ENCODE results near the gene ASPM. TPM values are rescaled to one million over a fixed set of nuclear protein-coding genes. Genes with fewer than 3 reads are reported as not detected.

Gene ASPM
- total RNA-seq, 1 experiment from 2014 or later = 29.9 TPM

GRCh38 chr1:197080323-197080722 lies 66.1 kb downstream of the ASPM start:
- BruUV-seq (replicated peaks) = no TSS peak
- ChIA-PET CTCF (no interaction called here), POLR2A (no interaction called here), RAD21 (ENCODE audit: low non-redundant PET in 1 of 2, low total read pairs in 2 of 2, uncharacterized antibody in 2 of 2, unreplicated experiment in 2 of 2) (no interaction called here)
- Histone ChIP-seq H4K20me1 (ENCODE audit: insufficient read depth) (no peaks in the 10 kb centered on the region), H3K9me3 (ENCODE audit: control insufficient read depth in 1 of 2, insufficient read depth in 1 of 2, low read depth in 1 of 2, low read length in 2 of 2) (peaks cover 0 to 5% of the 10 kb centered on the region in 2 experiments; a peak in 1 of 4 replicates), H3K9me2 (ENCODE audit: insufficient read depth) (no peaks in the 10 kb centered on the region), H3K36me3 (ENCODE audit: control insufficient read depth in 1 of 2, insufficient read depth in 2 of 2, low read length in 2 of 2) (peaks cover 18 to 26% of the 10 kb centered on the region in 2 experiments), H3K4me3 (replicated peaks in 1 of 2; ENCODE audit: low read depth in 1 of 2, low read length in 2 of 2) (no peak overlapping the region), H3K27ac (ENCODE audit: low read depth, low read length) (no peak overlapping the region), H3K27me3 (ENCODE audit: insufficient read depth, low read length) (no peaks in the 10 kb centered on the region), H3K4me2 (ENCODE audit: low read length) (no peak overlapping the region), H3K9ac (ENCODE audit: low read length) (no peak overlapping the region), H3K4me1 (ENCODE audit: control insufficient read depth in 1 of 2, insufficient read depth in 2 of 2, low read length in 2 of 2) (no peaks in the 10 kb centered on the region), H2AFZ (ENCODE audit: low read depth, low read length, poor library complexity, severe bottlenecking) (no peak overlapping the region), H3K79me2 (ENCODE audit: insufficient read depth, low read length) (no peaks in the 10 kb centered on the region)
- DNase-seq (ENCODE audit: low read depth, low spot score) (no peak), ATAC-seq (no peak)
- no peak for TF ChIP-seq SIN3A (IDR thresholded peaks at IDR 0.05; ENCODE audit: low read depth)
- no peak for TF ChIP-seq YY1 (IDR thresholded peaks at IDR 0.05; ENCODE audit: extremely low read depth, insufficient replicate concordance, low read depth, low read length)
- TF ChIP-seq ATF3 (IDR thresholded peaks at IDR 0.05) = no peak
- TF ChIP-seq, protein P1, sequence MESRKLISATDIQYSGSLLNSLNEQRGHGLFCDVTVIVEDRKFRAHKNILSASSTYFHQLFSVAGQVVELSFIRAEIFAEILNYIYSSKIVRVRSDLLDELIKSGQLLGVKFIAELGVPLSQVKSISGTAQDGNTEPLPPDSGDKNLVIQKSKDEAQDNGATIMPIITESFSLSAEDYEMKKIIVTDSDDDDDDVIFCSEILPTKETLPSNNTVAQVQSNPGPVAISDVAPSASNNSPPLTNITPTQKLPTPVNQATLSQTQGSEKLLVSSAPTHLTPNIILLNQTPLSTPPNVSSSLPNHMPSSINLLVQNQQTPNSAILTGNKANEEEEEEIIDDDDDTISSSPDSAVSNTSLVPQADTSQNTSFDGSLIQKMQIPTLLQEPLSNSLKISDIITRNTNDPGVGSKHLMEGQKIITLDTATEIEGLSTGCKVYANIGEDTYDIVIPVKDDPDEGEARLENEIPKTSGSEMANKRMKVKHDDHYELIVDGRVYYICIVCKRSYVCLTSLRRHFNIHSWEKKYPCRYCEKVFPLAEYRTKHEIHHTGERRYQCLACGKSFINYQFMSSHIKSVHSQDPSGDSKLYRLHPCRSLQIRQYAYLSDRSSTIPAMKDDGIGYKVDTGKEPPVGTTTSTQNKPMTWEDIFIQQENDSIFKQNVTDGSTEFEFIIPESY (IDR thresholded peaks at IDR 0.05; ENCODE audit: extremely low read depth, insufficient replicate concordance, low read length) = no peak
- no peak for TF ChIP-seq ZFX (IDR thresholded peaks at IDR 0.05)
- TF ChIP-seq, protein P2, sequence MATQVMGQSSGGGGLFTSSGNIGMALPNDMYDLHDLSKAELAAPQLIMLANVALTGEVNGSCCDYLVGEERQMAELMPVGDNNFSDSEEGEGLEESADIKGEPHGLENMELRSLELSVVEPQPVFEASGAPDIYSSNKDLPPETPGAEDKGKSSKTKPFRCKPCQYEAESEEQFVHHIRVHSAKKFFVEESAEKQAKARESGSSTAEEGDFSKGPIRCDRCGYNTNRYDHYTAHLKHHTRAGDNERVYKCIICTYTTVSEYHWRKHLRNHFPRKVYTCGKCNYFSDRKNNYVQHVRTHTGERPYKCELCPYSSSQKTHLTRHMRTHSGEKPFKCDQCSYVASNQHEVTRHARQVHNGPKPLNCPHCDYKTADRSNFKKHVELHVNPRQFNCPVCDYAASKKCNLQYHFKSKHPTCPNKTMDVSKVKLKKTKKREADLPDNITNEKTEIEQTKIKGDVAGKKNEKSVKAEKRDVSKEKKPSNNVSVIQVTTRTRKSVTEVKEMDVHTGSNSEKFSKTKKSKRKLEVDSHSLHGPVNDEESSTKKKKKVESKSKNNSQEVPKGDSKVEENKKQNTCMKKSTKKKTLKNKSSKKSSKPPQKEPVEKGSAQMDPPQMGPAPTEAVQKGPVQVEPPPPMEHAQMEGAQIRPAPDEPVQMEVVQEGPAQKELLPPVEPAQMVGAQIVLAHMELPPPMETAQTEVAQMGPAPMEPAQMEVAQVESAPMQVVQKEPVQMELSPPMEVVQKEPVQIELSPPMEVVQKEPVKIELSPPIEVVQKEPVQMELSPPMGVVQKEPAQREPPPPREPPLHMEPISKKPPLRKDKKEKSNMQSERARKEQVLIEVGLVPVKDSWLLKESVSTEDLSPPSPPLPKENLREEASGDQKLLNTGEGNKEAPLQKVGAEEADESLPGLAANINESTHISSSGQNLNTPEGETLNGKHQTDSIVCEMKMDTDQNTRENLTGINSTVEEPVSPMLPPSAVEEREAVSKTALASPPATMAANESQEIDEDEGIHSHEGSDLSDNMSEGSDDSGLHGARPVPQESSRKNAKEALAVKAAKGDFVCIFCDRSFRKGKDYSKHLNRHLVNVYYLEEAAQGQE (IDR thresholded peaks at IDR 0.05; ENCODE audit: low read depth) = no peak
- no peak for TF ChIP-seq ELF1 (IDR thresholded peaks at IDR 0.05; ENCODE audit: borderline replicate concordance, low read depth)
- no peak for TF ChIP-seq TCF7L2 (IDR thresholded peaks at IDR 0.05; ENCODE audit: borderline replicate concordance, extremely low read depth, insufficient read depth, insufficient read length)
- no peak for TF ChIP-seq POLR2A (IDR thresholded peaks at IDR 0.05; ENCODE audit: borderline replicate concordance, extremely low read depth, insufficient read depth, insufficient read length)
- TF ChIP-seq CBX3 (IDR thresholded peaks at IDR 0.05; ENCODE audit: low read depth) = no peak
- no peak for TF ChIP-seq EGR1 (IDR thresholded peaks at IDR 0.05; ENCODE audit: low read depth)
- TF ChIP-seq SP1 (IDR thresholded peaks at IDR 0.05; ENCODE audit: low read depth) = no peak
- no peak for TF ChIP-seq POLR2AphosphoS5 (IDR thresholded peaks at IDR 0.05; ENCODE audit: low read depth, low read length)
- no peak for TF ChIP-seq RAD21 (IDR thresholded peaks at IDR 0.05; ENCODE audit: low read depth)
- TF ChIP-seq EZH2 (IDR thresholded peaks at IDR 0.05) = no peak
- TF ChIP-seq ZNF274 (IDR thresholded peaks at IDR 0.05; ENCODE audit: low read depth, low read length) = no peak
- TF ChIP-seq JUND (IDR thresholded peaks at IDR 0.05) = no peak
- no peak for TF ChIP-seq CEBPB (IDR thresholded peaks at IDR 0.05; ENCODE audit: low read depth)
- no peak for TF ChIP-seq FOSL1 (IDR thresholded peaks at IDR 0.05; ENCODE audit: low read depth)
- TF ChIP-seq, protein P3, sequence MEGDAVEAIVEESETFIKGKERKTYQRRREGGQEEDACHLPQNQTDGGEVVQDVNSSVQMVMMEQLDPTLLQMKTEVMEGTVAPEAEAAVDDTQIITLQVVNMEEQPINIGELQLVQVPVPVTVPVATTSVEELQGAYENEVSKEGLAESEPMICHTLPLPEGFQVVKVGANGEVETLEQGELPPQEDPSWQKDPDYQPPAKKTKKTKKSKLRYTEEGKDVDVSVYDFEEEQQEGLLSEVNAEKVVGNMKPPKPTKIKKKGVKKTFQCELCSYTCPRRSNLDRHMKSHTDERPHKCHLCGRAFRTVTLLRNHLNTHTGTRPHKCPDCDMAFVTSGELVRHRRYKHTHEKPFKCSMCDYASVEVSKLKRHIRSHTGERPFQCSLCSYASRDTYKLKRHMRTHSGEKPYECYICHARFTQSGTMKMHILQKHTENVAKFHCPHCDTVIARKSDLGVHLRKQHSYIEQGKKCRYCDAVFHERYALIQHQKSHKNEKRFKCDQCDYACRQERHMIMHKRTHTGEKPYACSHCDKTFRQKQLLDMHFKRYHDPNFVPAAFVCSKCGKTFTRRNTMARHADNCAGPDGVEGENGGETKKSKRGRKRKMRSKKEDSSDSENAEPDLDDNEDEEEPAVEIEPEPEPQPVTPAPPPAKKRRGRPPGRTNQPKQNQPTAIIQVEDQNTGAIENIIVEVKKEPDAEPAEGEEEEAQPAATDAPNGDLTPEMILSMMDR (IDR thresholded peaks at IDR 0.05 in 2 of 3, conservative IDR thresholded peaks at IDR 0.05 in 1 of 3; ENCODE audit: borderline replicate concordance in 1 of 3, insufficient read depth in 1 of 3, low read depth in 2 of 3, low read length in 2 of 3) = no peak
- intact Hi-C loops (cut with micrococcal nuclease) = no loop called here

Measured in HCT116 (cell line).